ENCODE data around the gene LUC7L2.
"Not testable (repeated sequence)": the region's sequence is repeated elsewhere in the genome, so short reads cannot be mapped to it uniquely, and the experiment has no call there.

GRCh38 chr7:139414743-139415402, 55.2 kb downstream of the LUC7L2 start:
- TF ChIP-seq CTCF (IDR thresholded peaks at IDR 0.05; ENCODE audit: low read depth, low read length); POLR2A (IDR thresholded peaks at IDR 0.05; ENCODE audit: extremely low read depth, insufficient read length); MAX (IDR thresholded peaks at IDR 0.05; ENCODE audit: low read depth, low read length): not testable (repeated sequence)
